AG04450 (cell line): ENCODE data around the gene PPP1R26. TPM values are rescaled to one million over a fixed set of nuclear protein-coding genes. Genes with fewer than 3 reads are reported as not detected.
"Not testable (repeated sequence)": the region's sequence is repeated elsewhere in the genome, so short reads cannot be mapped to it uniquely, and the experiment has no call there.

Source experiments
- CTCF ChIA-PET: fragments of 300-600, 350-600 bp; formaldehyde crosslinking; extraction: SDS; loops from one replicate; lab custom pipeline; 2022; ENCODE audit warnings: antibody characterized with exemption, inconsistent platforms; lab: Charles Lee
- POLR2A ChIA-PET: fragments of 350-600 bp; formaldehyde crosslinking; extraction: SDS; loops from one replicate; lab custom pipeline; 2021; ENCODE audit warnings: antibody characterized with exemption, inconsistent platforms; lab: Yijun Ruan, JAX
- DNase-seq: peaks from one replicate; pipeline ENCODE4 v3.0.0-alpha.2; 2011; ENCODE audit warnings: low read depth, low spot score
- H3K27ac ChIP-seq: one replicate; pipeline ENCODE4 v1.5.1; 2012; ENCODE audit warnings: low read depth, low read length, control low read depth
- H3K27me3 ChIP-seq: one replicate; pipeline ENCODE4 v1.6.0; 2012; ENCODE audit warnings: low read length; ENCODE audit not compliant: control insufficient read depth, insufficient read depth
- H3K4me3 ChIP-seq: 2 replicates; pipeline ENCODE4 v1.5.1; 2011; ENCODE audit warnings: mild to moderate bottlenecking, low read depth, low read length, control low read depth
- H3K9me3 ChIP-seq: 2 replicates; pipeline ENCODE4 v1.5.1; 2012; ENCODE audit warnings: low read length; ENCODE audit not compliant: control insufficient read depth, insufficient read depth
- polyA minus RNA-seq: library from RNA; depleted of rRNA, polyadenylated mRNA; stranded (reverse); fragments of >200 nt; gene quantifications from 2 replicates; pipeline ENCODE4 v1.2.3, GENCODE V29; 2011; rRNA and poly(A)+ RNA removed
- polyA plus RNA-seq: library from polyadenylated mRNA; depleted of rRNA; stranded (reverse); fragments of >200 nt; gene quantifications from 2 replicates; pipeline ENCODE4 v1.2.3, GENCODE V29; 2011; rRNA removed
- TF ChIP-seq, protein P1 (sequence below): IDR thresholded peaks from 2 replicates; pipeline ENCODE4 v1.5.1; 2011; ENCODE audit warnings: low read depth, low read length, control low read depth, inconsistent platforms

The PPP1R26 gene
- polyA plus RNA-seq = 3.2 and 3.3 TPM in 2 replicates
- 3.6 and 4.1 TPM in 2 replicates for polyA minus RNA-seq

DNA sequence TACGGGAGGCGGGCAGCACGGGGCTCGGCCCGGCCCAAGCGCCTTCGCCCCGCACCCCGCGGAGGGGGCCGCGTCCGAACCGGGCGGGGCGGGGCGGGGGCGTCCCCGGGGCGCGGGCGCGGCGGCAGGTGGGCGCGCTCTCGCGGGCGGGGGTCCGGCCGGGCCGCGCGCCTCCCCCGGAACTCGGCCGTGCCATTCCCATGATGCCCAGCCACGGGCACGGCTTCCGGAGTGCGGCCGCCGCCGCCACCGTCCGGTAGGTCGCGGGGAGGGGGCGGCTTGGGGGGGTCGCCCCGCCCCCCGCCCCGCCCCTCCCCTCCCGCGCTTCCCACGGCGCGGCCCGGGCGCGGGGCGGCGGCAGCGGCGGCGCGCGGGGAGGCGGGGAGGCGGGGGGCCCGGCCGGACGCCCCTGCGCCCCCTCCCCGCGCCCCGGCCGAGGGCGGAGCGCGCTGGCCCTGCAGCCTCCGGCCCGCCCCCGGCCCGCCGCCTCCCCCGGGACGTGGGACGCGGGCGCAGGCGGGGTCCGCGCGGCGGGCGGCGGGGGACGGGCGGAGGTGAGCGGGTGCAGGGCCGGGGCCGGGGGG is at the start of gene PPP1R26:
Gene PPP1R26 (plus strand): TSS at position 314 of the 584 bp plus-strand sequence. CDS start 4,729 bp downstream, outside the sequence.
- Histone ChIP-seq H3K9me3 (no peaks in the 10 kb centered on the region), H3K27ac (no peak within 1 kb of the TSS), H3K4me3 (peak within 1 kb of the TSS; percentile 75), H3K27me3 (peaks cover under 1% of the 10 kb centered on the region)
- no peak for DNase-seq
- TF ChIP-seq, protein P1, sequence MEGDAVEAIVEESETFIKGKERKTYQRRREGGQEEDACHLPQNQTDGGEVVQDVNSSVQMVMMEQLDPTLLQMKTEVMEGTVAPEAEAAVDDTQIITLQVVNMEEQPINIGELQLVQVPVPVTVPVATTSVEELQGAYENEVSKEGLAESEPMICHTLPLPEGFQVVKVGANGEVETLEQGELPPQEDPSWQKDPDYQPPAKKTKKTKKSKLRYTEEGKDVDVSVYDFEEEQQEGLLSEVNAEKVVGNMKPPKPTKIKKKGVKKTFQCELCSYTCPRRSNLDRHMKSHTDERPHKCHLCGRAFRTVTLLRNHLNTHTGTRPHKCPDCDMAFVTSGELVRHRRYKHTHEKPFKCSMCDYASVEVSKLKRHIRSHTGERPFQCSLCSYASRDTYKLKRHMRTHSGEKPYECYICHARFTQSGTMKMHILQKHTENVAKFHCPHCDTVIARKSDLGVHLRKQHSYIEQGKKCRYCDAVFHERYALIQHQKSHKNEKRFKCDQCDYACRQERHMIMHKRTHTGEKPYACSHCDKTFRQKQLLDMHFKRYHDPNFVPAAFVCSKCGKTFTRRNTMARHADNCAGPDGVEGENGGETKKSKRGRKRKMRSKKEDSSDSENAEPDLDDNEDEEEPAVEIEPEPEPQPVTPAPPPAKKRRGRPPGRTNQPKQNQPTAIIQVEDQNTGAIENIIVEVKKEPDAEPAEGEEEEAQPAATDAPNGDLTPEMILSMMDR = no peak
- CTCF ChIA-PET = no interaction called here
- POLR2A ChIA-PET = interaction anchor here (0.6 kb wide), 1 partner anchor 8 kb away, joined by 4 read pairs; no protein-coding TSS in a partner anchor

- no peak overlapping the region for H3K4me3 ChIP-seq
- no peak for DNase-seq
- H3K27me3 ChIP-seq = no peaks in the 10 kb centered on the region
- H3K9me3 ChIP-seq = no peaks in the 10 kb centered on the region; the same call in 1 of the 2 replicates
- POLR2A ChIA-PET = no interaction called here
- TF ChIP-seq, protein P1 = no peak
- CTCF ChIA-PET = no interaction called here
- no peak overlapping the region for H3K27ac ChIP-seq
Measured at GRCh38 chr9:135437259-135437658, 42.3 kb upstream of the PPP1R26 start.

DNA sequence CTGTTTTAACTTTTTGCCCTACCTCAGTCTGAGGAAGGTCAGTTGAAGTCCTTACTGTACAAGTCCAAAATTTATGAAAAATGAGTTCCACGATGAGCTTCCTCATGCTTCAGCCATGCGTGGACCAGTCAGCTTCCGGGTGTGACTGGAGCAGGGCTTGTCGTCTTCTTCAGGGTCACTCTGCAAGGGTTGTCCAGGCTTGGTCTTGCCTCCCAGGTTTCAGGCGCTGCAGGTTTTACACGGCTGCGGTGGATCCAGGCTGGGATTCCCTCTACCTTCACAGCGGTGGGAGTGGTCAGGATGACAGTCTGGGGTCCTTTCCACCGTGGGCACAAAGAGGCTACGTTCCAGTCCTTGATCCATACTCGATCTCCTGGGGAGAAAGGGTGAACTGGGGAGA is 41.9 kb upstream of the PPP1R26 start:
- H3K27ac ChIP-seq, CTCF ChIA-PET, POLR2A ChIA-PET: not testable (repeated sequence)

DNA sequence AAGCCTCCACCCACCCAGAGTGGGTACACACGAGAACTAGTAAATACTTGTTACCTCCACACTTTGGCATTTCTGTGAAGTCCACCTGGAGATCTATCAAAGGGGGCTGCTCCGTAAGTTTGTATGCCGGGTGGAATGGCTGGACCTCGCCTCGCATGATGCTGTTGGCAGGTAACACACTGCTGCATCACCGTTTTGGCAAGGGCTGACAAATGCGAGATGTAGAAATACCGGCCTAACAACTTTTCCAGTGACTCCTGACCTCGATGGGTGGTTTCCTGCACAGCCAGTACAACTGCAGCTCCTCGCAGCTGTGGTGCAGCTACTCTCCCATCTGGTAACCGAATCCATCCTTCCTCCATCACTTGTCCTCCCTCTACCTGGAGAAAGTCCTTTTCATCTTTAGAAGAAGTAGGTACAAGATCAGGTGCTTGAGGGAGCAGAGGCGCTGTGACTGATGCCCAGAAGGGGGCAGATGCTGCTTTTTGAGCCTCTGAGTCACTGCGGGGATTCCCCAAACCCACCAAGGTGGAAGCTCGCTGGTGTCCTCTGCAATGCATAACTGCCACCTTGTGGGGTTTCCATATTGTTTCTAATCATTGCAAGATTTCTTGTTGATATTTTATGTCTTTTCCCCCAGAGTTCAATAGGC is 40.9 kb upstream of the PPP1R26 start:
- CTCF ChIA-PET, H3K27ac ChIP-seq, H3K4me3 ChIP-seq, DNase-seq, H3K27me3 ChIP-seq, POLR2A ChIA-PET, H3K9me3 ChIP-seq: not testable (repeated sequence)
- TF ChIP-seq, protein P1 = 0 out of 2 replicates have a peak, but pooled peaks have one; percentile 4

More for the DNA sequence above, 41.9 kb upstream of the PPP1R26 start:
- H3K4me3 ChIP-seq, H3K27me3 ChIP-seq, H3K9me3 ChIP-seq, DNase-seq: not testable (repeated sequence)

DNA sequence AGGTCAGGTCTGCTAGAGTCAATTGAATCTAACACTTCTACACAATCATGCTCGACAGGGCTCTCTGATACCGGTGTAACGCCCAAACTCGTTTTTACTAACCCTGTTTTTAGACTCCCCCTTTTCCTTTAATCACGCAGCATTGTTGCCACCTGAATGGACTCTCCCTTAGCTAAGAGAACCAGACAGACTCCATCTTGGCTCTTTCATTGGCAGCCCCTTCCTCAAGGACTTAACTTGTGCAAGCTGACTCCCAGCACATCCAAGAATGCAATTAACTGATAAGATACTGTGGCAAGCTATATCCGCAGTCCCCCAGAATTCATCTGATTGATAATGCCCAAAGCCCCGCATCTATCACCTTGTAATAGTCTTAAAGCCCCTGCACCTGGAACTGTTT is 40.1 kb upstream of the PPP1R26 start:
- CTCF ChIA-PET, POLR2A ChIA-PET, DNase-seq: not testable (repeated sequence)

DNA sequence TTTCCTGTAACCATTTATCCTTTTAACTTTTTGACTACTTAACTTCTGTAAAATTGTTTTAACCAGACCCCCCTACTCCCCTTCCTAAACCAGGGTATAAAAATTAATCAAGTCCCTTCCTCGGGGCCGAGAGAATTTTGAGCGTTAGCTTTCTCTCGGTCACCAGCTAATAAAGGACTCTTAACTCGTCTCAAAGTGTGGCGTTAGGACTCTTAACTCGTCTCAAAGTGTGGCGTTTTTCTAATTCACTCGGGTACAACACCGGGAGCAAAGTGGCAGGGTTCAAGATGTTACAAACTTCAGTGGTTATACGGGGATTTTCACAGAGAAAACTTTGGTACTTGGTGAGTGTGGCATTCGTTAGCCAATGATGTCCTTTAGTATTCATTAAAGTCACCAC is 39.7 kb upstream of the PPP1R26 start:
- ChIA-PET CTCF (no interaction called here), POLR2A (no interaction called here)
- no peak overlapping the region for H3K27ac ChIP-seq
- H3K27me3 ChIP-seq = no peaks in the 10 kb centered on the region
- no peak for DNase-seq
- H3K9me3 ChIP-seq = peaks cover 3% of the 10 kb centered on the region; the same call in 1 of the 2 replicates
- TF ChIP-seq, protein P1 = no peak
- no peak overlapping the region for H3K4me3 ChIP-seq

More for the DNA sequence above, 40.1 kb upstream of the PPP1R26 start:
- not testable (repeated sequence) for H3K4me3 ChIP-seq, H3K9me3 ChIP-seq, H3K27me3 ChIP-seq, H3K27ac ChIP-seq
